NAMALWA (cell line): Measurements from ENCODE around the gene SHLD2.
"Not testable (repeated sequence)": the region's sequence is repeated elsewhere in the genome, so short reads cannot be mapped to it uniquely, and the experiment has no call there.

Source experiments
- DNase-seq: peaks from one replicate; pipeline ENCODE4 v3.0.0-alpha.2; 2015; ENCODE audit warnings: low spot score

SHLD2 gene

GRCh38 chr10:87219370-87219769 is 124.4 kb downstream of the SHLD2 start:
- DNase-seq, result not testable (repeated sequence)

DNA sequence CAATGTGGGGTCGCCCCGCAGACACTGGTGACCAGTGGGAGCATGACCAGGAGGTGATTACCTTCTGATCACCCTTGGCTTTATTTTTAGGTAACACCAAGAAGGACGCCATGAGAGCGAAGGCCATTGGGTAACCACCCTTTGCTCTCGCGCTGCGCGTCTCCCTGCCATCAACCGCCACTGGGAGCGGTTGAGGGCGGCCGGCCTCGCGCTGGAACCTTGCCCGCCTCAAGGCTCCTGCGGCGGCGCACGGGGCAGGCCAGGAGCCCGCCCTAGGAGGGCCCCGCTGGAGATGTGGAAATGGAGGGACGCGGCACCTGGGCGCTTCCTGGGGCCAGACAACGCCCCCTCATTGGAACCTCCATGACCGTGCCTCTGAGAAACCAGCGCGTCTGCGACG is 127.8 kb downstream of the SHLD2 start:
- not testable (repeated sequence) for DNase-seq

- not testable (repeated sequence) for DNase-seq
These were observed 130.1 kb downstream of the SHLD2 start, which contains the start of gene NUTM2A for GRCh38 chr10:87225148-87225547. TSS of gene NUTM2A (plus strand) at chr10:87225448. CDS start at chr10:87225831, 383 bp downstream.

- not testable (repeated sequence) for DNase-seq
These were observed 133.2 kb downstream of the SHLD2 start for GRCh38 chr10:87228247-87228646.

DNA sequence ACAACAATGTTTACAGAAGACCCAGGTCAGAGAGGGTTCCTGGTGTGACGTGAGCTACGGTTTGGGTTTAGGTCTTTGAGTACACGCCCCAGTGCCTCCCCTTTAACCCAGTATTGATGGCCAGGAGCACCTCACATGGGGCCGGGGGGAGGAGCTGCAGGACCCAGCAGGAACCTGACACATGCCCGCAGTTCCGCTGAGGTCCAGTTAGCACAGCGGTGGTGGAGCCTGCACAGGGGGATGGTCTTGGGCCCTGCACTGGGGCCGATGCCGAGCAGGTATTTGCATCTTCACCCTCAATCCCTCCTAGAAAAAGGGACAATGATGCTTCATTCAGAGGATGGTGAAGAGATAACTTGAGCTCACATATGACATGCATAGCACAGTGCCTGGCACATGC is 134.2 kb downstream of the SHLD2 start:
- not testable (repeated sequence) for DNase-seq

DNA sequence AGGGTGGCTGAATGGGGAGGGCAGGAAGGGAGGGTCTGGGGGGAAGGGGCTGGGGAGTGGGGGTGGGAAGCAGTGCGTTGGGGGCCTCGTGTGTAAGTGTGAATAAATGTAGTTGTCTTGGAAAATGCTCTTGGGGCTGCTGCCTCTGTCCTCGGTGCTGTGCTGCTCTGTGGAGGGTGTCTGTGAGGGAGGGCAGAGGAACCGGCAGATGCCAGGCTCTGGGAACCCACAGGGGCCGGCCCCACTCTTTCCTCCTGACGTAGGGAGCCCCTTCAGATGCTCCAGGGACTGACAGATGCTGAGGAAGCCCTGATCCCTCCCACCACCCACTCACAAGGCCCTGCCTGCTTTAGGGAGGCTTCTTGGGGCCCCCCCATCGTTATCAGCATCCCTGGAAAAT is 139.8 kb downstream of the SHLD2 start:
- DNase-seq, result not testable (repeated sequence)

GRCh38 chr10:87237244-87237643 is 142.2 kb downstream of the SHLD2 start:
- not testable (repeated sequence) for DNase-seq

- not testable (repeated sequence) for DNase-seq
These were observed 144.4 kb downstream of the SHLD2 start for GRCh38 chr10:87239346-87239808.
